ENCODE results near the gene DCLRE1A.

Gene DCLRE1A

DNA sequence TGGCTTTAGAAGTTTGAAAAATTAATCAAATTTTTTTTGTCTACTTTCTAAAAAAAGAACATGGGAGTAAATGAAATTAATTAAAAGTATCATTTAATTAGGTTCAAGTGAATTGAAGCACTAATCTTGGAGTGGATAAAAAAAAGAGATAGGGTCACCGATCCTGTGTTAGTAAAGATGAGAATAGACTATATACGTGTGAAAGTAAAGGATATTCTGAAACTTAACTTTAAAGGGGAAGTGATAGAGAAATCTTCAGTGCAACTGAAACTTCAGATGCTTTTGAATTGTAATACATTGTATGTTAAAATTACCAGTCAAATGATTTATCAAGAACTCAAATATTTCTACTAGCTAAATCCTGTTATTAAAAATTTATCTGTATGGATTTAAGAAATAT lies 5.4 kb upstream of the DCLRE1A start:
- H3K4me3 ChIP-seq (replicated peaks in 1 of 2; ENCODE audit: low read depth in 2 of 2, low read length in 2 of 2): no peak overlapping the region
- DNase-seq (ENCODE audit: low read depth in 2 of 2): no peak
- no peak for TF ChIP-seq CTCF (IDR thresholded peaks at IDR 0.05; ENCODE audit: low read depth, low read length)

DNA sequence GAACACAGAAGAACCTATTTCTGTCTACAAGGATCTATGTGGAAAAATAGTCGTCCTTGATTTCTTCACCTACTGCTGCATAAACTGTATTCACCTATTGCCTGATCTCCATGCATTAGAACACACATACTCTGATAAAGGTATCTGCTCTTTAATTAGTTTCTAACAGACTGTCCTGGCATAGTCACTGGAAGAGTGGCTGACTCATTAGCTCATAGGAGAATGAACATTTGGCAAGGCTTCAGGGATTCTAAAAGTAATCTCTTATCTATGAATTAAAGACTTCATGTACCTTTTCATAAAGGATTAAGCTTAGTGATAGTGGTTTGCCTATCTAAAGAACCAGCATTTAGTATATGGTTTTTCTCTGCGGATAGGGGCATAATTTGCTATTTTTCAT lies 4.7 kb upstream of the DCLRE1A start:
- DNase-seq (ENCODE audit: low read depth in 2 of 2): peak; percentile 22 to 37
- H3K4me3 ChIP-seq (replicated peaks in 1 of 2; ENCODE audit: low read depth in 2 of 2, low read length in 2 of 2): no peak overlapping the region
- no peak for TF ChIP-seq CTCF (IDR thresholded peaks at IDR 0.05; ENCODE audit: low read depth, low read length)

DNA sequence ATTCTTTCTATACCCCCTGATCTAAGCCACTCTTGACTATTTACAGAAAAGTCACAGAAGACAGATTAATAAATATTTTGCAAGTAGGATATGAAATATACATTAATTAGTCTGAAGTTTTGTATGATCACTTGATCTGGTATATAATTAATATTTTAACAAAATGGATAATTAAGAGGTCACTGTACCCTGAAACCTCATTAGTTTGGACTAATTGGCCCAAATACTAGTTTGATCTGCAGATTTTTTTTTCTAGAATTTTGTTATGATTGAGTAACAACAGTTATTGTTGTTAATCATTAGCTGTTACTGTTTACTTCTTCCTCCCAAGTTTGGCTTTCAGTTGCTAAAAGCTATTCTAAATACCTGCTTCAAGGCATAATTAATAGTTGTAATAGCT lies 3.3 kb upstream of the DCLRE1A start:
- TF ChIP-seq CTCF (IDR thresholded peaks at IDR 0.05; ENCODE audit: low read depth, low read length): no peak
- H3K4me3 ChIP-seq (replicated peaks in 1 of 2; ENCODE audit: low read depth in 2 of 2, low read length in 2 of 2): no peak overlapping the region
- DNase-seq (ENCODE audit: low read depth in 2 of 2): no peak

DNA sequence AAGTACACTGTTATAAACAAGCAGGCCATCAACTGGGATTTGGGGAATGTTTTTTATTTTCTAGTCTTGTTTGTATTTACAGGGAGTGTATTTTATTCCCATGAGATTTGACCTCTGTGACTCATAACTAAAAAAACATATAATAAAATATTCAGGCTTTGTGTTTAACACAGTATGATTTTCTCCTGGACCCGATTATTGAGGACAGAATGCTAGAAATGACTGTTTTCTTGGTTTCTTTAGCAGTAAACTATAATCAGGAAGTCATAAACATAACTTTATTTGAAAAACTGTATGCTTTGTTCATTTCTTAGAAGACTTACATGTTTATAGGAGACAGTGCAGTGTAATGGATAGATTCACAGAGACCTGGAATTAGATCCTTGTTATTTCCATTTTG lies 2.7 kb upstream of the DCLRE1A start:
- peak in 1 of 2 donors; percentile 50 for DNase-seq (ENCODE audit: low read depth in 2 of 2)
- TF ChIP-seq CTCF (IDR thresholded peaks at IDR 0.05; ENCODE audit: low read depth, low read length): no peak
- H3K4me3 ChIP-seq (replicated peaks in 1 of 2; ENCODE audit: low read depth in 2 of 2, low read length in 2 of 2): no peak overlapping the region

DNA sequence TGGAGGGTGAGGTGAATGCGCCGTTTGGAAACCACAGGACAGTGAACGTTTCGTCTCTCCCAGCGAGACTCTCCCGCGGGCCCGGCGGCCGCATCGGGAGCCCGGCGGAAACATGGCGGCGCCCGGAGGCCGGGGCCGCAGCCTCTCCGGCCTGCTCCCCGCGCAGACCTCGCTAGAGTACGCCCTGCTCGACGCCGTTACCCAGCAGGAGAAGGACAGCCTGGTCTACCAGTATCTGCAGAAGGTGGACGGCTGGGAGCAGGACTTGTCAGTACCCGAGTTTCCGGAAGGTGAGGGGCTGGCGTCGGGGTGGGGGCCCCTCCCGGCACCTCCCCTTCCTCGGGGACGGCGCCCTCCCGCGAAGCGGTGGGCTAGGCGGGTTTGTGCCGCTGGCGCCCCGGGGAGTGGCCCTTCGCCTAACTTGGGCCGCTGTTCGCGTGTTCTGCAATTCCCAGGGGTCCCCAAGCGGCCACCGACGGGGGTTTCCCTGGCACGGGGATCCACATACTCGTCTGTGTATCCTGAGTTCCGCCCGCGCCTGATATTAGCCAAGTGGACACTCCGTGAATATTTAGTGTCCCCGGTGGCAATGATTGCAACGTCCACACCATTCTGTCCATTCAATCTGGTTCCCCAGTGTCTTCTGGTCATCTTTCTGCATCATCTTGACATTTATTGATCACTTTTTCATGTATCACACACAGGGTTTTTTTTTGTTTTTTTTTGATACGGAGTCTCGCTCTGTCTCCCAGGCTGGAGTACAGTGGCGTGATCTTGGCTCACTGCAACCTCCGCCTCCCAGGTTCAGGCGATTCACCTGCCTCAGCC lies 1.1 kb upstream of the DCLRE1A start:
- peak overlapping the region; percentile 81 to 86 for H3K4me3 ChIP-seq (replicated peaks in 1 of 2; ENCODE audit: low read depth in 2 of 2, low read length in 2 of 2)
- TF ChIP-seq CTCF (IDR thresholded peaks at IDR 0.05; ENCODE audit: low read depth, low read length): peak; percentile 2
- peak; percentile 54 to 62 for DNase-seq (ENCODE audit: low read depth in 2 of 2)

DNA sequence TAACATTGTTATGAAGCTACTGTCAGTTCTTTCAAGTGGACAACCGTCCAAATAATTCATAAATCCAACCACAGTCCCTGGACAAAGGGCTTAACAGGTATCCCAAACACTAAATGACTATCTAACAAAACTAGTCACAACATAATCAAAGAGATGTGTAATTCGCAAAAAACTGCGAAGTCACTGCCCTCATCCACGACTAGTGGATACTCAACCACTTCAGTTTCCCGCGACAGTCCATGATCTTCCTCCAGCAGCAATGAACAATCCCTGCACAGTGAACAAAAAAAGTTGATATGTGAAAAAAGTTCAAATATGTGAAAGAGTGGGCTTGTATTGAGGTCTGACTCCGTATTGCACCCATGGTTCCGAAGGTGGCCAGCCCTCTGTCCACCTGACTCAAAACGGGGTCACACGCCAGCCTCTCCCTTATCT lies 287 bp downstream of the DCLRE1A start:
- no peak for TF ChIP-seq CTCF (IDR thresholded peaks at IDR 0.05; ENCODE audit: low read depth, low read length)
- no peak for DNase-seq (ENCODE audit: low read depth in 2 of 2)
- H3K4me3 ChIP-seq (replicated peaks in 1 of 2; ENCODE audit: low read depth in 2 of 2, low read length in 2 of 2): peak overlapping the region; percentile 81 to 86

Data from cardiac fibroblast (primary cell).